ENCODE data around the gene ROCK2.

GRCh38 chr2:11371092-11371937 lies 26.9 kb upstream of the ROCK2 start:
- TF ChIP-seq CTCF (conservative IDR thresholded peaks at IDR 0.05), result no peak
- no peak for TF ChIP-seq ZFX (IDR thresholded peaks at IDR 0.05)

Data from C4-2B (cell line).